Measurements from ENCODE around the gene ERN2. TPM values are rescaled to one million over a fixed set of nuclear protein-coding genes. Genes with fewer than 3 reads are reported as not detected.
A peak's percentile ranks its signal among the peaks of the same experiment; 100 is the strongest.

The ERN2 gene
- total and polyA plus RNA-seq, 2 of the 13 experiments (the other 11 are each of a cell fraction or from before 2014, with no cell fraction given) = 2.2 to 3.5 TPM

DNA sequence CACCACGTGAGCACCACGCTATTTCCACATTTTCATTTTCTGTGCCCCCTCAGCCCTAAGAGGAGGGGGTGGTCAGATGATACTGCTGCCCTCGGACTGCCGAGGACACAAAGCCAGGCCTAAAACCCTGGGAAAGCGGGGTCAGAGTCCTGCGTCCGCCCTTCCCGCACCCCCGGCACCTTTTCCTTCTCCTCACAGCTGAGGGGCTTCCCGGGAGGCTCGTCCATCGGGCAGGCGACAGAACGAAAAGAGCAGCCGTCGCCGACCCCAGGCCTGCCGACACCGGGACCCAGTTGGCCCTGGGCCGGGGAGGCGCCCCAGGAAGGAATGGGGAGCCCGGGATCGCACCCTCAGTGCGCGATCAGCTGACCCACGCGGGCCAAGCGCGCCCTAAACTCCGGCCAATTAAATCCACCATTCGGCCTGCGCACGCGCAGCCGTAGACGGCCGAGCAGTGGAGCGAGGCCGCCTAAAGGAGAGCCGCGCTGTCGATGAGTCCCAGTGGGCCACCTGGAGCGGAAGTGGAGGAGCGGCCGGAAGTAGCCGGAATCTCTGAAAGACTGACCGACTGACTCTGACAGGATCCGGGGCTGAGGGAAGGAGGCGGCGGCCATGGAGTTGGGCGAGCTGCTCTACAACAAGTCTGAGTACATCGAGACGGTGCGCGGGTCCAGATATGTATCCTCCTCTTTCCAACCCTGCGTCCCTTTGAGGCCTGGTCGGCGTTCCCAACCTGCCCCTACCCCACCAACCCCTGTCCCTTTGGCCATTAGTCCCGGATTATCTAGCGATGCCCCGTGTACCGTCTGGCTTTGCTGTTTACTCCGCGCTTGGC, 71.9 kb downstream of the ERN2 start, which contains the start of the genes DCTN5 and PALB2 (continued):
- TF ChIP-seq, protein P1, sequence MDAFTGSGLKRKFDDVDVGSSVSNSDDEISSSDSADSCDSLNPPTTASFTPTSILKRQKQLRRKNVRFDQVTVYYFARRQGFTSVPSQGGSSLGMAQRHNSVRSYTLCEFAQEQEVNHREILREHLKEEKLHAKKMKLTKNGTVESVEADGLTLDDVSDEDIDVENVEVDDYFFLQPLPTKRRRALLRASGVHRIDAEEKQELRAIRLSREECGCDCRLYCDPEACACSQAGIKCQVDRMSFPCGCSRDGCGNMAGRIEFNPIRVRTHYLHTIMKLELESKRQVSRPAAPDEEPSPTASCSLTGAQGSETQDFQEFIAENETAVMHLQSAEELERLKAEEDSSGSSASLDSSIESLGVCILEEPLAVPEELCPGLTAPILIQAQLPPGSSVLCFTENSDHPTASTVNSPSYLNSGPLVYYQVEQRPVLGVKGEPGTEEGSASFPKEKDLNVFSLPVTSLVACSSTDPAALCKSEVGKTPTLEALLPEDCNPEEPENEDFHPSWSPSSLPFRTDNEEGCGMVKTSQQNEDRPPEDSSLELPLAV (CRISPR knock-in tag; conservative IDR thresholded peaks at IDR 0.05; ENCODE audit: low read depth) = no peak
- TF ChIP-seq SIN3B (IDR thresholded peaks at IDR 0.05; ENCODE audit: low read length) (peak; percentile 96), ZBTB42 (CRISPR knock-in tag; IDR thresholded peaks at IDR 0.05) (peak; percentile 71; the same call in 1 of the 2 replicates), NAIF1 (CRISPR knock-in tag; IDR thresholded peaks at IDR 0.05; ENCODE audit: borderline replicate concordance) (no peak; the same call in 1 of the 2 replicates), NR2F6 (IDR thresholded peaks at IDR 0.05) (peak; percentile 35; the same call in 1 of the 2 replicates), NR2F6 (CRISPR knock-in tag; IDR thresholded peaks at IDR 0.05) (no peak; the same call in 1 of the 2 replicates), CCAR2 (optimal IDR thresholded peaks at IDR 0.05; ENCODE audit: low read depth, low read length) (peak; percentile 34), ZNF234 (CRISPR knock-in tag; conservative IDR thresholded peaks at IDR 0.05) (peak; percentile 96; the same call in 1 of the 2 replicates), ZNF776 (CRISPR knock-in tag; IDR thresholded peaks at IDR 0.05) (peak; percentile 99), ZNF33A (CRISPR knock-in tag; IDR thresholded peaks at IDR 0.05; ENCODE audit: borderline replicate concordance) (no peak; the same call in 1 of the 2 replicates), CCDC6 (CRISPR knock-in tag; IDR thresholded peaks at IDR 0.05) (peak; percentile 98; the same call in 1 of the 2 replicates), ZFX (CRISPR knock-in tag; IDR thresholded peaks at IDR 0.05; ENCODE audit: low read depth) (peak; percentile 98), REXO4 (CRISPR knock-in tag; IDR thresholded peaks at IDR 0.05; ENCODE audit: borderline replicate concordance) (peak; percentile 73; the same call in 1 of the 2 replicates), RARA (CRISPR knock-in tag; IDR thresholded peaks at IDR 0.05) (peak; percentile 5; the same call in 1 of the 2 replicates), ZBTB7A (CRISPR knock-in tag; IDR thresholded peaks at IDR 0.05) (peak; percentile 48), ZNF598 (CRISPR knock-in tag; IDR thresholded peaks at IDR 0.05; ENCODE audit: borderline replicate concordance) (peak; percentile 99), U2AF1 (optimal IDR thresholded peaks at IDR 0.05; ENCODE audit: low read depth, low read length) (peak; percentile 92), HNF4A (CRISPR knock-in tag; IDR thresholded peaks at IDR 0.05) (peak; percentile 85), SOX13 (IDR thresholded peaks at IDR 0.05) (no peak), SOX13 (CRISPR knock-in tag; conservative IDR thresholded peaks at IDR 0.05 in 1 of 2, IDR thresholded peaks at IDR 0.05 in 1 of 2) (peak in 1 of 2 experiments; percentile 67; a peak in 2 of 4 replicates), SAP130 (CRISPR knock-in tag; IDR thresholded peaks at IDR 0.05; ENCODE audit: low read depth) (peak; percentile 97)
- TF ChIP-seq, protein P2, sequence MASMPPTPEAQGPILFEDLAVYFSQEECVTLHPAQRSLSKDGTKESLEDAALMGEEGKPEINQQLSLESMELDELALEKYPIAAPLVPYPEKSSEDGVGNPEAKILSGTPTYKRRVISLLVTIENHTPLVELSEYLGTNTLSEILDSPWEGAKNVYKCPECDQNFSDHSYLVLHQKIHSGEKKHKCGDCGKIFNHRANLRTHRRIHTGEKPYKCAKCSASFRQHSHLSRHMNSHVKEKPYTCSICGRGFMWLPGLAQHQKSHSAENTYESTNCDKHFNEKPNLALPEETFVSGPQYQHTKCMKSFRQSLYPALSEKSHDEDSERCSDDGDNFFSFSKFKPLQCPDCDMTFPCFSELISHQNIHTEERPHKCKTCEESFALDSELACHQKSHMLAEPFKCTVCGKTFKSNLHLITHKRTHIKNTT (CRISPR knock-in tag; IDR thresholded peaks at IDR 0.05) = peak; percentile 83; the same call in 1 of the 2 replicates
- TF ChIP-seq, protein P3, sequence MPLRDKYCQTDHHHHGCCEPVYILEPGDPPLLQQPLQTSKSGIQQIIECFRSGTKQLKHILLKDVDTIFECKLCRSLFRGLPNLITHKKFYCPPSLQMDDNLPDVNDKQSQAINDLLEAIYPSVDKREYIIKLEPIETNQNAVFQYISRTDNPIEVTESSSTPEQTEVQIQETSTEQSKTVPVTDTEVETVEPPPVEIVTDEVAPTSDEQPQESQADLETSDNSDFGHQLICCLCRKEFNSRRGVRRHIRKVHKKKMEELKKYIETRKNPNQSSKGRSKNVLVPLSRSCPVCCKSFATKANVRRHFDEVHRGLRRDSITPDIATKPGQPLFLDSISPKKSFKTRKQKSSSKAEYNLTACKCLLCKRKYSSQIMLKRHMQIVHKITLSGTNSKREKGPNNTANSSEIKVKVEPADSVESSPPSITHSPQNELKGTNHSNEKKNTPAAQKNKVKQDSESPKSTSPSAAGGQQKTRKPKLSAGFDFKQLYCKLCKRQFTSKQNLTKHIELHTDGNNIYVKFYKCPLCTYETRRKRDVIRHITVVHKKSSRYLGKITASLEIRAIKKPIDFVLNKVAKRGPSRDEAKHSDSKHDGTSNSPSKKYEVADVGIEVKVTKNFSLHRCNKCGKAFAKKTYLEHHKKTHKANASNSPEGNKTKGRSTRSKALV (CRISPR knock-in tag; IDR thresholded peaks at IDR 0.05) = peak; percentile 96
- TF ChIP-seq, protein P4, sequence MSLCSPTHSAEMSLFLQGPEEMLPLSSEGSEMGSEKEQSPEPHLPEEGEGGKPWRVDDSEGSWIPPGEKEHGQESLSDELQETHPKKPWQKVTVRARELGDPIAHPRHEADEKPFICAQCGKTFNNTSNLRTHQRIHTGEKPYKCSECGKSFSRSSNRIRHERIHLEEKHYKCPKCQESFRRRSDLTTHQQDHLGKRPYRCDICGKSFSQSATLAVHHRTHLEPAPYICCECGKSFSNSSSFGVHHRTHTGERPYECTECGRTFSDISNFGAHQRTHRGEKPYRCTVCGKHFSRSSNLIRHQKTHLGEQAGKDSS (CRISPR knock-in tag; IDR thresholded peaks at IDR 0.05; ENCODE audit: borderline replicate concordance, low read depth) = peak; percentile 54; the same call in 1 of the 2 replicates

All from HepG2 (cell line).